PC-9 (cell line): Measurements from ENCODE around the gene CDC23. TPM values are rescaled to one million over a fixed set of nuclear protein-coding genes. Genes with fewer than 3 reads are reported as not detected.
A peak's percentile ranks its signal among the peaks of the same experiment; 100 is the strongest.
"Not testable (repeated sequence)": the region's sequence is repeated elsewhere in the genome, so short reads cannot be mapped to it uniquely, and the experiment has no call there.

Experiments
- BruUV-seq: library from RNA; stranded (reverse); fragments of 400-500 nt; replicated peaks from 2 replicates; lab custom pipeline; 2021; lab: Mats Ljungman, UMichigan
- CTCF ChIA-PET: fragments of 300-600 bp; sonication (Branson Sonifier 250); formaldehyde crosslinking; loops from one replicate; lab custom pipeline; 2022; ENCODE audit warnings: antibody characterized with exemption; lab: Charles Lee
- POLR2A ChIA-PET: fragments of 300-600 bp; sonication (Branson Sonifier 250); formaldehyde crosslinking; loops from one replicate; lab custom pipeline; 2022; ENCODE audit warnings: antibody characterized with exemption; ENCODE audit not compliant: unreplicated experiment; lab: Charles Lee
- DNase-seq, 2 experiments: peaks; one replicate each; pipeline versions ENCODE4 v3.0.0 to v3.0.0-alpha.2; 2015 to 2022; ENCODE audit warnings: mixed read lengths in 1 of 2
- H2AFZ ChIP-seq: fragments of 200-600 bp; sonication (generic); 2 replicates; pipeline ENCODE4 v1.8.1; 2017; ENCODE audit warnings: antibody characterized with exemption
- H3F3A ChIP-seq: fragments of 200-600 bp; sonication (generic); 2 replicates; pipeline ENCODE4 v1.8.1; 2017; ENCODE audit warnings: antibody characterized with exemption, mild to moderate bottlenecking, low read depth; ENCODE audit not compliant: insufficient read depth
- H3K27ac ChIP-seq: fragments of 200-600 bp; sonication (generic); 2 replicates; pipeline ENCODE4 v1.6.1; 2016; ENCODE audit warnings: mixed run types
- H3K27me3 ChIP-seq: fragments of 200-600 bp; sonication (generic); 2 replicates; pipeline ENCODE4 v1.6.1; 2016; ENCODE audit warnings: low read depth, mixed run types; ENCODE audit not compliant: insufficient read depth
- H3K36me3 ChIP-seq: fragments of 200-600 bp; sonication (generic); 2 replicates; pipeline ENCODE4 v1.6.1; 2016; ENCODE audit warnings: low read depth, mixed run types
- H3K4me1 ChIP-seq: fragments of 200-600 bp; sonication (generic); replicated peaks from 2 replicates; pipeline ENCODE4 v1.6.1; 2016; ENCODE audit warnings: mixed run types; ENCODE audit not compliant: insufficient read depth
- H3K4me2 ChIP-seq: fragments of 200-600 bp; sonication (generic); 2 replicates; pipeline ENCODE4 v1.6.1; 2017; ENCODE audit warnings: mixed run types
- H3K4me3 ChIP-seq: fragments of 200-600 bp; sonication (generic); 2 replicates; pipeline ENCODE4 v1.6.1; 2016; ENCODE audit warnings: mixed run types
- H3K79me2 ChIP-seq: fragments of 200-600 bp; sonication (generic); 2 replicates; pipeline ENCODE4 v1.6.1; 2017; ENCODE audit warnings: low read depth, mixed run types
- H3K9me2 ChIP-seq: fragments of 200-600 bp; sonication (generic); 2 replicates; pipeline ENCODE4 v1.8.1; 2017; ENCODE audit warnings: mild to moderate bottlenecking; ENCODE audit not compliant: insufficient read depth
- H3K9me3 ChIP-seq: fragments of 200-600 bp; sonication (generic); 2 replicates; pipeline ENCODE4 v1.8.1; 2016; ENCODE audit warnings: low read depth; ENCODE audit not compliant: insufficient read depth
- H4K20me1 ChIP-seq: fragments of 200-600 bp; sonication (generic); 2 replicates; pipeline ENCODE4 v1.8.1; 2017; ENCODE audit not compliant: insufficient read depth
- EZH2 ChIP-seq: fragments of 200-600 bp; sonication (generic); IDR thresholded peaks from 2 replicates; pipeline ENCODE4 v1.8.0; 2017; ENCODE audit warnings: antibody characterized with exemption, low read depth
- intact Hi-C: fragments of 100-400 bp; cut with micrococcal nuclease; formaldehyde crosslinking; loops from one replicate; pipeline ENCODE4 v1.10.0; 2022; ENCODE audit not compliant: unreplicated experiment
- total RNA-seq: library from RNA; stranded (reverse); gene quantifications from 2 replicates; pipeline ENCODE4 v1.2.3, GENCODE V29; 2021
- TF ChIP-seq, protein P1 (sequence below): fragments of 200-600 bp; sonication (generic); conservative IDR thresholded peaks from 2 replicates; pipeline ENCODE4 v1.6.1; 2017; ENCODE audit warnings: mixed run types, antibody characterized with exemption, mild to moderate bottlenecking, moderate library complexity

CDC23 gene
- total RNA-seq, 1 experiment from 2014 or later, result 40.5 TPM

DNA sequence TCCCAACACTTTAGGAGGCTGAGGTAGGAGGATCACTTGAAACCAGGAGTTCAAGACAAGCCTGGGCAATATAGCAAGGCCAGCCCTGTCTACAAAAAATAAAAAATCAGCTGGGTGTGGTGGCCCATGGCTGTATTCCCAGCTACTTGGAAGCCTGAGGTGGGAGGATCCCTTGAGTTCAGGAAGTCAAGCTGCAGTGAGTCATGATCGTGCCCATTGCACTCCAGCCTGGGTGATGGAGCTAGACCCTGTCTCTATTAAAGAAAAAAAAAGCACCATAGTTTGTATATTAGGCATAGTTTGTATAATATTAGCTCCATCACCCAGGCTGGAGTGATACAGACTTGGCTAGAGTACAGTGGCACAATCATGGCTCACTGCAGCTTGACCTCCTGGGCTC is 64.3 kb downstream of the CDC23 start:
- Histone ChIP-seq H3K4me2 (no peak overlapping the region), H3K4me3 (no peak overlapping the region), H3K36me3 (no peaks in the 10 kb centered on the region), H2AFZ (no peak overlapping the region), H3K9me2 (no peaks in the 10 kb centered on the region), H3K9me3 (no peaks in the 10 kb centered on the region), H4K20me1 (no peaks in the 10 kb centered on the region), H3K27ac (no peak overlapping the region), H3F3A (no peaks in the 10 kb centered on the region), H3K4me1 (no peaks in the 10 kb centered on the region; the same call in 1 of the 2 replicates), H3K79me2 (no peaks in the 10 kb centered on the region), H3K27me3 (no peaks in the 10 kb centered on the region)
- intact Hi-C loops, result no loop called here
- no TSS peak for BruUV-seq
- peak; percentile 59 to 74 for DNase-seq
- ChIA-PET CTCF (no interaction called here), POLR2A (interaction anchor here (0.6 kb wide), 1 partner anchor 96 kb away, joined by 3 read pairs; no protein-coding TSS in a partner anchor)
- no peak for TF ChIP-seq EZH2
- TF ChIP-seq, protein P1, sequence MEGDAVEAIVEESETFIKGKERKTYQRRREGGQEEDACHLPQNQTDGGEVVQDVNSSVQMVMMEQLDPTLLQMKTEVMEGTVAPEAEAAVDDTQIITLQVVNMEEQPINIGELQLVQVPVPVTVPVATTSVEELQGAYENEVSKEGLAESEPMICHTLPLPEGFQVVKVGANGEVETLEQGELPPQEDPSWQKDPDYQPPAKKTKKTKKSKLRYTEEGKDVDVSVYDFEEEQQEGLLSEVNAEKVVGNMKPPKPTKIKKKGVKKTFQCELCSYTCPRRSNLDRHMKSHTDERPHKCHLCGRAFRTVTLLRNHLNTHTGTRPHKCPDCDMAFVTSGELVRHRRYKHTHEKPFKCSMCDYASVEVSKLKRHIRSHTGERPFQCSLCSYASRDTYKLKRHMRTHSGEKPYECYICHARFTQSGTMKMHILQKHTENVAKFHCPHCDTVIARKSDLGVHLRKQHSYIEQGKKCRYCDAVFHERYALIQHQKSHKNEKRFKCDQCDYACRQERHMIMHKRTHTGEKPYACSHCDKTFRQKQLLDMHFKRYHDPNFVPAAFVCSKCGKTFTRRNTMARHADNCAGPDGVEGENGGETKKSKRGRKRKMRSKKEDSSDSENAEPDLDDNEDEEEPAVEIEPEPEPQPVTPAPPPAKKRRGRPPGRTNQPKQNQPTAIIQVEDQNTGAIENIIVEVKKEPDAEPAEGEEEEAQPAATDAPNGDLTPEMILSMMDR, result no peak

DNA sequence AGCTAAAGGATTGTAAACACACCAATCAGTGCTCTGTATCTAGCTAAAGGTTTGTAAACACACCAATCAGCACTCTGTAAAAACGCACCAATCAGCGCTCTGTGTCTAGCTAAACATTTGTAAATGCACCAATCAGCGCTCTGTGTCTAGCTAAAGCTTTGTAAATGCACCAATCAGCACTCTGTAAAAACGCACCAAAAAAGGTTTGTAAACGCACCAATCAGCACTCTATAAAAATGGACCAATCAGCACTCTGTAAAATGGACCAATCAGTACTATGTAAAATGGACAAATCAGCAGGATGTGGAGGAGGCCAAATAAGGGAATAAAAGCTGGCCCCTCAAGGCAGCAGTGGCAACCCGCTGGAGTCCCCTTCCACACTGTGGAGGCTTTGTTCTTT is 69.5 kb downstream of the CDC23 start:
- H3F3A ChIP-seq, DNase-seq, H3K79me2 ChIP-seq, H3K4me3 ChIP-seq, H3K4me1 ChIP-seq, H3K9me3 ChIP-seq, POLR2A ChIA-PET, intact Hi-C loops, H3K4me2 ChIP-seq, H4K20me1 ChIP-seq, H3K27me3 ChIP-seq, H3K36me3 ChIP-seq, H3K27ac ChIP-seq, CTCF ChIA-PET, BruUV-seq, H2AFZ ChIP-seq, H3K9me2 ChIP-seq: not testable (repeated sequence)

DNA sequence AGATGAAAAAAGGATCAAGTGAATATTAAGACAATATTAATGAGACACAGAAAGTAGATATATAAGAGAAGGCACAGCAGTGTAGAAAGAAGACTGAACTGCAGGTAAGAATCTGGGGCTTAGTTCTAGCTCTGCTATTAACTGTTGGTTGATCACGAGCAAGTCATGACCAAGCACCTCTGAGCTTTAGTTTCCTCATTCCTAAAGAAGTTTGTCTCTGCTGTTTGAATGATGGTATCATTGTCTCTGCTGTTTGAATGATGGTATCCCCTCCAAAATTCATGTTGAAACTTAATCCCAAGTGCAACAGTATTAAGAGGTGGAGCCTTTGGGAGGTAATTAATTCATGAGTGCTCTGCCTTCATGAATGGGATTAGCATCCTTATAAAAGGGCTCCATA is 71.4 kb downstream of the CDC23 start:
- Histone ChIP-seq H3K4me2 (no peak overlapping the region), H3K36me3 (no peaks in the 10 kb centered on the region), H3F3A (0 out of 2 replicates have a peak, but pooled peaks cover 7% of the 10 kb centered on the region), H3K9me2 (no peaks in the 10 kb centered on the region; the same call in 1 of the 2 replicates), H3K9me3 (no peaks in the 10 kb centered on the region), H3K79me2 (no peaks in the 10 kb centered on the region), H3K27me3 (no peaks in the 10 kb centered on the region), H3K27ac (no peak overlapping the region), H2AFZ (no peak overlapping the region), H3K4me1 (peaks cover 5% of the 10 kb centered on the region; the same call in 1 of the 2 replicates), H4K20me1 (no peaks in the 10 kb centered on the region), H3K4me3 (no peak overlapping the region)
- POLR2A ChIA-PET, result interaction anchor here (0.5 to 0.6 kb wide), 2 partner anchors 264 to 581 kb away, joined by 3 to 5 read pairs; no protein-coding TSS in a partner anchor
- no peak for TF ChIP-seq EZH2
- TF ChIP-seq, protein P1, result no peak
- CTCF ChIA-PET, result no interaction called here
- no peak for DNase-seq
- intact Hi-C loops, result no loop called here
- BruUV-seq, result no TSS peak

DNA sequence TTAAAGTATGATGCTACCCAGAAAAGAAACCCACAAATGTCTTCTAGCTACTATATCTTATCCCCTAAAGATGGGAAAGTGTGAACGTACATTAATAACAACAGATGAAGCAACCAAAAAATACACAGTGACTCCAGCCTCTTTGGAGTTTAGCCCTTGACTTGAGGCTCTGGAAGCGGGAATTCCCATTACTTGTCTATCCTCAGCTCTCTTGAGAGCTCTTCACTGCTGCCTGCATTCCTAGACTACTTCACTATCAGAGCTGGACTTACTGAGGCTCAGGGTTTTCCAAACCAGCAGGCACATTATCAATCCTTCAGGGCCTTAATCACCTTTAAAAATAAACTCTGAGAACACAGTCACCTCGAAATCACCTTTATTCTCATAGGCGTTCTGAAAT is 72.9 kb downstream of the CDC23 start:
- no TSS peak for BruUV-seq
- intact Hi-C loops, result no loop called here
- 0 out of 2 replicates have a peak, but pooled peaks cover 7% of the 10 kb centered on the region for H3F3A ChIP-seq
- no peak overlapping the region for H3K4me2 ChIP-seq
- TF ChIP-seq EZH2, result no peak
- TF ChIP-seq, protein P1, result no peak
- H4K20me1 ChIP-seq, result no peaks in the 10 kb centered on the region
- no peaks in the 10 kb centered on the region for H3K9me3 ChIP-seq
- H3K4me1 ChIP-seq, result peaks cover 5% of the 10 kb centered on the region; the same call in 1 of the 2 replicates
- H3K9me2 ChIP-seq, result no peaks in the 10 kb centered on the region; the same call in 1 of the 2 replicates
- DNase-seq, result no peak
- no peaks in the 10 kb centered on the region for H3K79me2 ChIP-seq
- H3K27ac ChIP-seq, result no peak overlapping the region
- no peak overlapping the region for H3K4me3 ChIP-seq
- no peak overlapping the region for H2AFZ ChIP-seq
- ChIA-PET POLR2A (interaction anchor here (0.6 kb wide), 1 partner anchor 1742 kb away, joined by 3 read pairs; no protein-coding TSS in a partner anchor), CTCF (no interaction called here)
- H3K27me3 ChIP-seq, result no peaks in the 10 kb centered on the region
- no peaks in the 10 kb centered on the region for H3K36me3 ChIP-seq
